Gastroesophageal sphincter (tissue), 3 donors: ENCODE data around the gene NDOR1.

Experiments
- POLR2AphosphoS5 ChIP-seq: sonication (generic); formaldehyde crosslinking; IDR thresholded peaks from one replicate; pipeline ENCODE4 v1.6.1; 2017; ENCODE audit warnings: antibody characterized with exemption
- TF ChIP-seq, protein P1 (sequence below), 4 experiments: fragments of 200-600 bp in 2 of 4; fragments of 450-650 bp in 2 of 4; sonication (generic) in 1 of 4; IDR thresholded peaks; one replicate each; pipeline ENCODE4 v1.5.1; 2017 to 2019; ENCODE audit warnings: antibody characterized with exemption in 4 of 4, mild to moderate bottlenecking in 2 of 4, moderate library complexity in 2 of 4

DNA sequence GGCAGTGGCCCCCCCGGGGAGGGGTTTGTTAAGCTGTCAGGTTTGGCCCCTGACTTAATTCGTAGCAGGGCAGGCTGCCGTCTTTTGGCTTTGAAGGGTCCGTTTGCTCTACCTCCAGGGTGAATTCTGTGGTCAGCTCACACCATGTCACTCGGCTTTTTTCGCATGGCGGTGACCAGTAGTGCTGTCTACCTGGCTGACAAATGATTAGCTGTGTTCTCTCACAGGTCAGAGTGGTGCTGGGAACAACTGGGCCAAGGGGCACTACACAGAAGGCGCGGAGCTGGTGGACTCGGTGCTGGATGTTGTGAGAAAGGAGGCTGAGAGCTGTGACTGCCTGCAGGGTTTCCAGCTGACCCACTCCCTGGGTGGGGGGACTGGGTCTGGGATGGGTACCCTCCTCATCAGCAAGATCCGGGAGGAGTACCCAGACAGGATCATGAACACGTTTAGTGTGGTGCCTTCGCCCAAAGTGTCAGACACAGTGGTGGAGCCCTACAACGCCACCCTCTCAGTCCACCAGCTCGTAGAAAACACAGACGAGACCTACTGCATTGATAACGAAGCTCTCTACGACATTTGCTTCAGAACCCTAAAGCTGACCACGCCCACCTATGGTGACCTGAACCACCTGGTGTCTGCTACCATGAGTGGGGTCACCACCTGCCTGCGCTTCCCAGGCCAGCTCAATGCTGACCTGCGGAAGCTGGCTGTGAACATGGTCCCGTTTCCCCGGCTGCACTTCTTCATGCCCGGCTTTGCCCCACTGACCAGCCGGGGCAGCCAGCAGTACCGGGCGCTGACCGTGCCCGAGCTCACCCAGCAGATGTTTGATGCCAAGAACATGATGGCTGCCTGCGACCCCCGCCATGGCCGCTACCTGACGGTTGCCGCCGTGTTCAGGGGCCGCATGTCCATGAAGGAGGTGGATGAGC is 37.0 kb downstream of the NDOR1 start:
- no peak for TF ChIP-seq POLR2AphosphoS5
- TF ChIP-seq, protein P1, sequence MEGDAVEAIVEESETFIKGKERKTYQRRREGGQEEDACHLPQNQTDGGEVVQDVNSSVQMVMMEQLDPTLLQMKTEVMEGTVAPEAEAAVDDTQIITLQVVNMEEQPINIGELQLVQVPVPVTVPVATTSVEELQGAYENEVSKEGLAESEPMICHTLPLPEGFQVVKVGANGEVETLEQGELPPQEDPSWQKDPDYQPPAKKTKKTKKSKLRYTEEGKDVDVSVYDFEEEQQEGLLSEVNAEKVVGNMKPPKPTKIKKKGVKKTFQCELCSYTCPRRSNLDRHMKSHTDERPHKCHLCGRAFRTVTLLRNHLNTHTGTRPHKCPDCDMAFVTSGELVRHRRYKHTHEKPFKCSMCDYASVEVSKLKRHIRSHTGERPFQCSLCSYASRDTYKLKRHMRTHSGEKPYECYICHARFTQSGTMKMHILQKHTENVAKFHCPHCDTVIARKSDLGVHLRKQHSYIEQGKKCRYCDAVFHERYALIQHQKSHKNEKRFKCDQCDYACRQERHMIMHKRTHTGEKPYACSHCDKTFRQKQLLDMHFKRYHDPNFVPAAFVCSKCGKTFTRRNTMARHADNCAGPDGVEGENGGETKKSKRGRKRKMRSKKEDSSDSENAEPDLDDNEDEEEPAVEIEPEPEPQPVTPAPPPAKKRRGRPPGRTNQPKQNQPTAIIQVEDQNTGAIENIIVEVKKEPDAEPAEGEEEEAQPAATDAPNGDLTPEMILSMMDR (IDR thresholded peaks at IDR 0.05) = no peak
